Measurements from ENCODE around the gene MYOF.
A peak's percentile ranks its signal among the peaks of the same experiment; 100 is the strongest.
"Not testable (repeated sequence)": the region's sequence is repeated elsewhere in the genome, so short reads cannot be mapped to it uniquely, and the experiment has no call there.

The MYOF gene

GRCh38 chr10:93336110-93336509, 146.0 kb downstream of the MYOF start:
- DNase-seq, result no peak

GRCh38 chr10:93334901-93335327, 147.2 kb downstream of the MYOF start:
- DNase-seq, result peak; percentile 7

- DNase-seq, result no peak
These were observed 148.0 kb downstream of the MYOF start for GRCh38 chr10:93334181-93334580.

- peak; percentile 0 for DNase-seq
These were observed 148.7 kb downstream of the MYOF start for GRCh38 chr10:93333278-93333978.

GRCh38 chr10:93330824-93331223, 151.3 kb downstream of the MYOF start:
- DNase-seq, result no peak

- no peak for DNase-seq
These were observed 162.2 kb downstream of the MYOF start for GRCh38 chr10:93319896-93320295.

GRCh38 chr10:93319096-93319495, 163.0 kb downstream of the MYOF start:
- DNase-seq, result no peak

GRCh38 chr10:93315246-93315645, 166.9 kb downstream of the MYOF start:
- DNase-seq, result no peak

GRCh38 chr10:93314656-93315055, 167.5 kb downstream of the MYOF start:
- DNase-seq, result not testable (repeated sequence)

GRCh38 chr10:93313798-93314197, 168.3 kb downstream of the MYOF start:
- DNase-seq, result no peak

GRCh38 chr10:93309062-93309461, 173.1 kb downstream of the MYOF start:
- DNase-seq, result no peak

- no peak for DNase-seq
These were observed 177.0 kb downstream of the MYOF start for GRCh38 chr10:93305122-93305521.

- DNase-seq, result no peak
These were observed 181.2 kb downstream of the MYOF start for GRCh38 chr10:93300981-93301380.

GRCh38 chr10:93300288-93300917, 181.7 kb downstream of the MYOF start:
- DNase-seq, result no peak

- no peak for DNase-seq
These were observed 182.4 kb downstream of the MYOF start for GRCh38 chr10:93299606-93300287.

- DNase-seq, result no peak
These were observed 182.9 kb downstream of the MYOF start for GRCh38 chr10:93299195-93299594.

GRCh38 chr10:93296151-93296550, 186.0 kb downstream of the MYOF start:
- no peak for DNase-seq

- DNase-seq, result no peak
These were observed 188.1 kb downstream of the MYOF start for GRCh38 chr10:93293999-93294398.

GRCh38 chr10:93290661-93291354, 191.3 kb downstream of the MYOF start:
- DNase-seq, result no peak

GRCh38 chr10:93288679-93289634, 193.2 kb downstream of the MYOF start:
- DNase-seq, result peak; percentile 45

GRCh38 chr10:93287775-93288174, 194.4 kb downstream of the MYOF start:
- DNase-seq, result no peak

GRCh38 chr10:93284246-93284645, 197.9 kb downstream of the MYOF start:
- DNase-seq, result not testable (repeated sequence)

All from NCI-H345 (cell line).